Stimulated activated CD8-positive, alpha-beta memory T cell treated with anti-CD3 and anti-CD28 coated beads, Interleukin-12 subunit alpha, Interleukin-12 subunit beta, amount 100 ng/mL, for 4 hours (primary cell): Measurements from ENCODE around the gene ZNF516.

Experiments used
- DNase-seq: peaks from one replicate; pipeline ENCODE4 v3.0.0-alpha.2; 2020; ENCODE audit warnings: low read depth

The ZNF516 gene

DNA sequence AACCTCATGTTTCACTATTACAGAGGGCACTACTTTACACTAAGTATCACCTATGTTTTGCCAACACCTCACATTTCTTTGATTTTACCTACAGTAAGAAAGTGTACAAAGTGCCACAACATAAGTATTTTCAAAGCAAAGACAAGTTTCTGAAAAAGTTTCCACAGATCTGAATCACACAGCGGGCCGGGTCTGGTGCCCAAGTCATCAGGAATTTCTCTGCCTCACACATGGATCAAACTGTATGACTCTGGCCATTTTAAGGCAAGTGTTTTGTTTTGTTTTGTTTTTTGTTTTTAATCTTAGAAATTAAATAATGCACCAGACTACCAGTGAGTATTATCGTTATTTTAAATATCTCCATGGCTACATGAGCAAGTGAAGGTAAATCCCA lies 73.4 kb downstream of the ZNF516 start:
- DNase-seq = no peak

DNA sequence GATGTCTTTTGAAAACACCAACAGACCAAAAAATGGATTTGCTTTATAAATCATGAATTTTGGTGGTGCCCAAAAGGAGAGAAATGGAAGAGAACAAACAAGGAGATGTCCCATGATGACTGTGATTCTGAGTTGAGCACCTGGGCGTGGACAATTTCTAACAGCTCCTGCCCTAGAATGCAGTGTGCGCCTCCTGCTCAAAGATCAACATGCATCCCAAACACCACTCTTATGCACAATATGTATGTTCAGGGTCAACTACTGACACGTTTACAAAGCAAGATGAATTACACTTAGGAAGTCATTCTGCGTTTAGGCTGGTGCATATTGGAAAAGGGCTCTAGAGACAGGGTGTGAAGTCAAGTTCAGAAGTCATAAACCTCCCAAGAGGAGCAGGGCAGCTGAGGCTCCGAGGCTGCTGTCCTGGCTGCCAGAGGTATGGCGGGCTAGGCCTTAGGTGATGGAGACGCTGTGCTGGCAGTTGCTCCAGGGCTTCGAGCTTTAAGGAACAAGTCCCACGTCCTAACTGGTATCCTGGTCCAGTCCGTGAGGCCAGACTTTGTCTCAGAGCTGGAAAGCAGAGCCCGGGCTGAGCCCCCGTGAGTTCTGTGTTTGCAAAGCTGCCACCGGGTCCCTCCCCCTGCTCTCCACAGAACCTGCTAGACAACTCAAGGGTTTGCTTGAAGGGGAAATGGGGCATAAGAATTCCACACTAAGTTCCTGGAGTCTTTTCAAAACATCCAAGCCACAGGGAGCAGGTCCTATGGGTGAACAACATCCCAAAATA lies 74.0 kb downstream of the ZNF516 start:
- no peak for DNase-seq

DNA sequence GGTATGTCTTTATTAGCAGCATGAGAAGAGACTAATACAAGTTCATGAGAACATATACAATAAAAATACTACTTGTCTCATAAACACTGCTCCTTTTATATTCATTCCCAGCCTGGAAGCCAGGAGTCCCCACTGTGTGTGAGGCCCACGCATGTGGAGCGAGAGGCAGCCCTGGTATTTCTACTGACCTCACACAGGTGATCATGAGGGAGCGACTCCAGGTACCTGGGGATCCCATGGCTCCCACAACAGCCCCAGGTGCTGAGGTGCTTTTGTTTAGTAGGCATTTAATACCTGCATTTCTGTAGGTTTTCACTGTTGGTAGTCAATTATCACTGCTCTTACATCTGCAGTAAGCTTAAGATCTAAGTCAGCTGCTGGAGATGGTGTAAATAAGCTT lies 75.2 kb downstream of the ZNF516 start:
- DNase-seq = no peak

DNA sequence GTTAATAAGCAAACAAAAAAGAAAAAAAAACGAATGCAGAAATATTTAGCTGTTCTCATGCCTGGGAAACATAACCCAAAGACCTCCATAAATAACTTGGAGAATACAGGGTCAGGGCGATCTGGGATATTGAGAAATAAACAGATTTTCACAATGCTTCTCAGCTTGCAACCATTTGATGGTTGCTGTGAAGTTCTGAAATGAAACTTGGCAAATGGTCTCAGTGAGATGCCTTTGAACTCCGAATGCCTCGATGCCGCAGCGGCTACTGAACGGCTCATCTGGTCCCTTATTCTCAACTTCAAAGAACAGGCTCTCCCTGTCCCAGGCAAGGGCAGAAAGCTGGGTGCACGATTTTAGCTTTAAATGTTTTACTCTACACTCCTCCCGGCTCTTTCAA lies 78.1 kb downstream of the ZNF516 start:
- no peak for DNase-seq

DNA sequence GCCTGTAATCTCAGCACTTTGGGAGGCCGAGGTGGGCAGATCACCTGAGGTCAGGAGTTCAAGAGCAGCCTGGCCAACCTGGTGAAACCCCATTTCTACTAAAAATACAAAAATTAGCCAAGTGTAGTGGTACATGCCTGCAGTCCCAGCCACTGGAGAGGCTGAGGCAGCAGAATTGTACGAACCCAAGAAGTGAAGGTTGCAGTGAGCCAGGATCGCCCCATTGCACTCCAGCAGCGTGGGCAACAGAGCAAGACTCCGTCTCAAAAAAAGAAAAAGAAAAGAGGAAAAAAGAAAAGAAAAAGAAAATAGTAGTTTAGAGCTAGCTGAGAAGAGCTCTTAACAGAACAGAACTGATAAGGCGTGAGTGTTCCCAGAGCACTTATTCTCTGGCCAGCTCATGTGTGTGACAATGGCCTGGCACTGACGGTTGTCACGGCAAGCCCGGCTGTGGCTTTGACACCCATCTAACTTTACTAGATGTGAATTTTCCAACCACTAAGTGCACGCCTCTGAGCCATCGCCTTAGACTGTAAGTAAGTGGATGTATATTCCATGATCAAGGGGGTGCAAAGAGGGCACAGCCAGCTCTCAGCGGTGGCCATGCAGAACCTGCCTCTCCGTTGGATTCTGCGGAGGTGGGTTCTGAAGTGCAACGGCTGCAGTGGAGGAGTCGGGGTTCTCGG lies 80.0 kb downstream of the ZNF516 start:
- DNase-seq = no peak

DNA sequence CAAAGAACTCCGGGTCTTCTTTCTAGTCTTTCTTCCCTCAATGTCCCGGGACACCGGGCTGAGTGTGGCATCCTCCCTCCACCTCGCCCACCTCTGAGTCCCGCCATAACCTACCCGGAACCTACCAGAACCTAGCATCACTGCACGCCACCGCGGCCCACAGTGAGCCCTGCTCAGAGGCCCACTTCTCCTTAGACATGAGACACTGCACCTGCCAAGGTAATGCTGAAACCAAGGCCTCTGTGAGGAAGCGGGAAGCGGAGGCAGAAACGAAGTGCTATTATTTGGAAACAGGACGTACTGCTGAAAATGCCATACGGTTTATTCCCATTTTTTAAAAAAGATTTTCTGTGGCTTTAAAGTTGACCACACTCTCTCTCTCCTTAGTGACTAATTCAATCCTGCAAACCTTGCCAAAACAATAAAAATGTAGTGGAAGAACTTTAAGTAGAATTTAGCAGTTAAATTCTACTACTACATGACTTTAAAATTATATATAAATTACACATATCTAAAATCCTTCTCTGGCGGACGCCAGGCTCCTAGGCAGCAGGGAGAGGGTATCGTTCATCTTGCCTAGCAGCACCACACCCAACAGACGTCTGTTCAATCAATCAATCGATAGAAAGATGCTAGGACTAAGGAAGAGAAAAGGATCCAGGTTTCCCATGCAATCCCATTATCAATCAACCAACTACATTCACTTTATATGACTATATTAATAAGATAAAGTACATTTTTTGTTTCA lies 82.0 kb downstream of the ZNF516 start:
- DNase-seq = no peak

DNA sequence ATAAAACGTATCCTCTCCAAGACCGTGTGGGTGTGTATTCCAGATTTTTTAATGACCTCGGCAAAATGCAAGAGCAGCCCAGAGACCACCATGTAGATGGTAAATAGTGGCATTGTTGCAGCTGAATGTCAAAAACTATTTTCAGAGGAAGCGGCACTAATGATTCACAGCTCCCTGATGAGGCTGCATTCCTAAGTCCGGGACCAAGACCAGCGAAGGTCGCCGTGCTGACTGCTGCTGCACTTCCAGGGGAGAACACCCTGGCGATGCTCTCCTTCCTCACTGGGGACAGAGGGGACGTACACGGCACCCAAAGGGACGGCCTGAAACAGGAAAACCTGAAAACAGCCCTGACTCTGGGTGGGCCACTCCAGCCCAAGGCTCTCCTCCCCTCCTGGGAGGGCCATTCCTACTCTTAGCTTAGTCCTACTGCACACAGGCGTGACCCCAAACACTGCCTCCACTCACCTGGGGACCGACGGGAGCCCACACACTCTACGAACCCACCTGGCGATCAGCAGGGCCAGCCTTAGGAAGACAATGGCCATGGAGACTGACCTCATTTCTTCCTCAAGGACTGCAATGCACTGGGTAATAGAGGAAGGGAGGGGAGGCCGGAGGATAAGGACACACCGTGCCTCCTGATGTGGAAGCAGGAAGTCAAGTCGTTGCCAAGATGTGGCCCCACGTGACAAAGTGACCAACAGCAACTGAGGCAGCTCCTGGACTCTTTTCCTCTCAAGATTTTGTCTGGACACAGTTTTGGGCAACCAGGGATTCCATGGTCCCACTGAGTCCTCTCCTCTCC lies 82.8 kb downstream of the ZNF516 start:
- DNase-seq = no peak

DNA sequence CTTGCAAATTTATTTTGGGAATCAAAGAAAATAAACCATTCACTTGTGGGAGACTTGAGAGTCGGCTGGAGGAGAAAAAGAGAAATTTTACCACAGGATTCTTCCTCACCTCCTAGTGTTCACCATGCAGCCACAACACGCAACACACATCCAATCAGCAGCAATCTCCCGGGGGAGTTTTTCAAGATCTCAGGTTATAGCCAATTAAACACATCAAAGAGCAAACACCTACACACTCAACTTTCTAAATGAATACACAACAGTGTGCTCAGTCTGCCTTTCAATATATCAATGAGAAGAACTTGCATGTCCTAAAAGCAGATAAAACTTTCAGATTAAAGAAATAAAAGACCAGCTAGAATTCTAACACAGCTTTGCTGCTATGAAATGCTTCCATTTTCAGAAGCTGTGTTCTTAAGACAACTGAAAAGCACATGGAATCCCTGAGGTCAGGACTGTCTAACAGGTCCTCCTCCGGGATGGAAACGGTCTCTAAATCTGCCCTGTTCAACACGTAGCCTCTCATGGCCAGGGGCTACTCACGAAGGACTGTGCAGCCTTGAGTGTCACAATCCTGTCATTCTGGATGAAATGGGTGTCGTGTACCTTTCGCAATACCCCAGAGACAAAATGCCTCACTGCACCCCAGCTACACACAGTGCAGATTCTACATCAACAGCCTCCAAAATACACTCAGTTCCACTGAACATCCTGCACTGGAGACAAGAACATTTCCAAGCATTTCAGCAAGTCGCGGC lies 84.2 kb downstream of the ZNF516 start:
- no peak for DNase-seq

DNA sequence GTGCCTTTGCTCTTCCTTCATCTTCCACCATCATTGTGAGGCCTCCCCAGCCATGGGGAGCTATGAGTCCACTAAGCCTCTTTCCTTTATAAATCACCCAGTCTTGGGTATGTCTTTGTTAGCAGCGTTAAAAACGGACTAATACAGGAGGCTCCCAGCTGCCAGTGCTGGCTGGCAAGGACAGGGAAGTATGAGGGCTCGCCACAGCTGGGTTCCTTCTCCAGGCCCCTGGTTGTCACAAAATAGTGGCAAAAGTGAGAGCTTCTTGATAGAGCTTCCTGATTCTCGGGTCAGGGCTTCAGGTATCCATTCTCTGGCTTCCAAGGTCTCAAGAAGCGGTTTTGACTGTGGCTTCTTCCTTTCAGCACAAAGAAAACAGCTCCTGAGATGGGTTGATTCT lies 85.0 kb downstream of the ZNF516 start:
- no peak for DNase-seq

DNA sequence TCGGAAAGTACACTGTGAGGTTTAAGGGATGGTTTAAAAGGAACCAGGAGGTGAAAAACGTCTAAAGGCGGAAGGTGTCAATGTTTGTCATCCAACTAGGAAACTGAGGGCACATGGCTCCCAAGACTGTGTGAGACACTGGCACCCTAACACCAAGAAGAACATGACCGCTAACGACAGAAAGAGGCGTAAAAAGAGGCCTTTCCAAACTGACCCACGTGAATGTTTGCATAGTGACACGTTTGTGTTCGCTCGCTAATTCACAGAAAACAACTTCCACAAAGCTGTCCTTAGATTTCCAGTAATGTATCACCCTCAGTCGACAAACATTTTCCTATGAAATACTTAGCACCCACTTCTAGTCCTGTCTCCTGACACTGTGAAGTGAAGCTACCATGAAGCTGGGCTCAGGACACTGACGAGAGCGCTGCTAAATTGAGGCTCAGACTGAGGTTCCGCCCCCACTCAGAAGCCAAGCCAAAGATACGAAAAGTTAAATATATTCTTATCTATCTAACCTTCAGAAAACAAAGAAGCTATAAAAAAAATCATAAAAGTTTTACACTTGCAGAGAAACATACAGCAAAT lies 86.5 kb downstream of the ZNF516 start:
- no peak for DNase-seq

DNA sequence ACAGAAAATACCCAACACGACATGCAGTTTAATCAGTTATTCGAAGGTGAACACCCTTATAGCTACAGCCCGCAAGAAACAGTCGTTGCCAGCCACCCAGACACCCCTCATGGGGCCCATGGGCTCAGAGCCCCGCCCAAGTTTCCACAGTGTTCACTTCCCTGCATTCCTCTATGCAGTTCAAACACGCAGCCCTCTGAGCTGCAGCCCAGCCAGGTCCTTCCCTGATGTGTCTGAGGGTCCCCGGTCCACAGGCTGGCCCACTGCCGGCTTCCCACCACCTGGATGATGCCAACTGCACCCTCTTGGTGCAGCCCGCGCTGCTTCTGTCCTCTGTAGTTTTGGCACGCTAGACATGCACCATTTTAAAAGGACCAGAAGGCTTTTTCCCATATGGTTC lies 87.4 kb downstream of the ZNF516 start:
- no peak for DNase-seq

DNA sequence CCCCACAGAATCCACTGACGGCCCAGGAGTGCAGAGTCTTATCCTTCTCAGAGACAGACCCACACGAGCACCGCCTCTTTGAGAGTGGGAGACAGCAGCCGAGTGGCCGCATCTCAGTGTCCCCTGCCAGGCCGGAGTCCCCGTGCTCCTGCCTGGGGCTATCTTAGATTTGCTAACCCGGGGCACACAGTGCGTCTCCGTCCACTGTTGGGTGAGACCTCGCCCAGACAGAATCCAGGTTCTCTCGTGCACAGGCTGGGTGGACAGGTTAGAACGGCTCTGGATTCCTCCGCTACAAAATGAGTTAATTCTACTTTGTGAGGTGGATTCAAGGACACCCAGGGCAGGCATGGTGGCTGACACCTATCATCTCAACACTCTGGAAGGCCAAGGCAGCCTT lies 88.3 kb downstream of the ZNF516 start:
- no peak for DNase-seq

DNA sequence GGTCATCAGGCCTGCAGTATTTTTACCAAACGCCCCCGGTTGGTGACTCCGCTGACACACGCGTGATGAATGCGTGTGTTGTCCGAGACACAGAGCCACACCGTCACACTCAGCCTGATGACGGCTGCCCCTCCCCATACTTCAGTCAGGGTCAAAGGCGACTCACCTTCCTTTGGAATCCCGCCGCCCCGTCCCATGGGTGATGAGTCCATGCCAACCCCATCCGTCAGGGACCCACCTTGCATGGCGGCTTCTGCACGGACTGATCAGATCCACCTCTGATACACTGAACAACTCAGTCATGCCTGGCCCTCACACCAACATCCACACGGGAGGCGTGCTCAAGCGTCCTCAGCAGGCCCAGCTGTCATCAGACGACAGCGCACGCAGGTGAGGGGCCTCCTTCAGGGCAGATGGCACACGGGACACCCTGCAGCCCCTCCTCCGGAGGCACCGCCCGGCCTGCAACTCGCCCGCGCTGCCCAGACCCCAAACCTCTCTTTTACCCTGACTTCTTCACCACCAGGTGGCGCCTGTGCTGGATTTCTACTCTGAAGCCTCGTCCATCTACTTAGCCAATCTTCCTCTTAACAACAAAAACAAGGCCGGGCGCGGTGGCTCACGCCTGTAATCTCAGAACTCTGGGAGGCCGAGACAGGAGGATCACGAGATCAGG lies 89.2 kb downstream of the ZNF516 start:
- DNase-seq = peak; percentile 18

DNA sequence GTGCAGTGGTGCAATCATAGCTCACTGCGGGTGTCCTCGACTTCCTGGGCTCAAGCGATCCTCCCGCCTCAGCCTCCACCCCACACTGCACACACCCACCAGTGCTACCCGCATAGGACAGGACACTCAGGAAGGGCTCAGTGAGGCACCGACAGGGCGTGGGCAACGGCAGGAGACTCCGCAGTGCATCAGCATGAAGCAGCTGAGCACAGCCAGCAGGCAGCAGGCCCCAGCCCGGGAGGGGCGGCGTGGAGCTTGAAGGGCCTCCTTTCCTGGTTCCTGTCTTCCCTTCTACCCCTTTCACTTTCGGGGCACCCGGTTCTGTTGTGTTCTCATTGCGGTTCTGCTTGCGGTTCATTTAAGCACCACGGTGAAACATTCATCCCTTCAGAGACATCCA lies 89.8 kb downstream of the ZNF516 start:
- DNase-seq = no peak

DNA sequence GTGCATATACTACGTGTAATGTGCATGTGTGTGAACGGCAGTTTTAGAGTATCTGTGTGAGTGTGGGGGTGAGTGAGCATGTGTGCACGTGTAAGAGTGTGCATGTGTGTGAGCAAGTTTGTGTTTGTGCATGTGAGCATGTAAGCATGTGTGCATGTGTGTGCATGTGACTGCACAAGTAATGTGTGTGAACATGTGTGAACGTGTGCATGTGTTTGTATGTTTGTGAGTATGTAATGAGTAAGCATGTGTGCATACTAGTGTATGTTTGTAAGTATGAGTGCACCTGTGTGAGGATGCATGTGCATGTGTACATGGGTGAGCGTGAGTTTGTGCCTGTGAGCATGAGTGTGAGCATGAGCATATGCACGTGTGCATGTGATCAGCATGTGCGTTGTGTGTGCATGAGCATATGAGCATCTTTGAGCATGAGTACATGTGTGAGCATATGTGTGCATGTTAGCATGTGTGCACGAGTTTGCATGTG lies 90.7 kb downstream of the ZNF516 start:
- DNase-seq = no peak

DNA sequence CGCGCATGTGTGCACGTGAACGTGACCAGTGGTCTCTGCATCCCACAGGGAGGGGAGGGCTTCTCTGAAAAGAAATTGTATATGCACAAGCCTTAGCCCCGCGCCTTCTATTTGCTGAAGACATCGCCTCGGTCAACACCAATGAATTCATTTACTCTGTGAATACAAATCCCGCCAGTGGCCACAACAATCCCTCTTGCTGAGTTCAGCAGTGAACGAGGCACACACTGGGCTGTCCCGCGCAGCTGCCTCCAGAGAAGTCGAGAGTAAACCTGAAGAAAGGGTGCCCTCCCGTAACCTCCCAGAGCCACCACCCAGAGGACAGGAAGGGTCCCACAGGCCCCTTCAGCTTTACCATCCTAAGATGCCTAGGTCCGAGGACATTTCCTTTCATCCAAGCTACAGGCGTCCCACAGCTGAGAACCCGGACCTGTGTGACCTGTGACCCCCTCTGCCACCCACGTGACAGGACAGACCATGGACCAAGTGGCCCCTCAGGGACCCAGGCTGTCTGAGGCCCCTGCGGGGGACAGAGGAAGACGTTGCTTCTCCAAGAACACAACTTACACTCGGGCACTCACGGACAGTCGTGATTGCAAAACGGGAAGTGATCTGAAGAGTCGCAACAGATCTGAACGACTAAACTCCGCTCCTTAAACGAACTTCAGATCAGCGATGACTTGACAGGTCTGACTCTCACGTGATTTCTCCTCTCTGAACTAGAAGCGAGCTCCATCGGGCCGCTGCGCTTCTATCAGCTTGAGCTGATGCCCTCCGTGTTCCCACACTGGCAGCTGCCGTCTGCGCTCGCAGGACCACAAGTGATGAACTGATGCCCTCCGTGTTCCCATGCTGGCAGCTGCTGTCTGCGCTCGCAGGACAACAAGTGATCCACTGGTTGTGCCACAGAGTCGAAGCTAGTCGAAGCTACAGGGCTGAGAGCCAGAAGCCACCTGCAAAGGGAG lies 92.7 kb downstream of the ZNF516 start:
- DNase-seq = no peak

DNA sequence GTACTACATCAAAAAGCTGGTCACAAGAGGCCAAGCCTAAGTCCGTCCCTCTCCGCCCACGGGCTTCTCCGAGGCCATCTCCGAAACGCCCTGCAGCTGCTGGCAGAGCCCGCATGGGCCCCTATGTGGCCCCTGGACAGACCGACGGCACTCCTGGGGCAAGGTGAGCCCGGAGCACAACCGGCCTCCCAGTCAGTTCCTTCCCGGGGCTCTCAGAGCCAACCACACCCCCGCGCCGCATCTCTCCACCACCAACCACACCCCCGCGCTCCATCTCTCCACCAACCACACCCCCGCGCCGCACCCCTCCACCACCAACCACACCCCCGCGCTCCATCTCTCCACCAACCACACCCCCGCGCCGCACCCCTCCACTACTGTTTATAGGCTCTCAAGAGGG lies 93.5 kb downstream of the ZNF516 start:
- no peak for DNase-seq

DNA sequence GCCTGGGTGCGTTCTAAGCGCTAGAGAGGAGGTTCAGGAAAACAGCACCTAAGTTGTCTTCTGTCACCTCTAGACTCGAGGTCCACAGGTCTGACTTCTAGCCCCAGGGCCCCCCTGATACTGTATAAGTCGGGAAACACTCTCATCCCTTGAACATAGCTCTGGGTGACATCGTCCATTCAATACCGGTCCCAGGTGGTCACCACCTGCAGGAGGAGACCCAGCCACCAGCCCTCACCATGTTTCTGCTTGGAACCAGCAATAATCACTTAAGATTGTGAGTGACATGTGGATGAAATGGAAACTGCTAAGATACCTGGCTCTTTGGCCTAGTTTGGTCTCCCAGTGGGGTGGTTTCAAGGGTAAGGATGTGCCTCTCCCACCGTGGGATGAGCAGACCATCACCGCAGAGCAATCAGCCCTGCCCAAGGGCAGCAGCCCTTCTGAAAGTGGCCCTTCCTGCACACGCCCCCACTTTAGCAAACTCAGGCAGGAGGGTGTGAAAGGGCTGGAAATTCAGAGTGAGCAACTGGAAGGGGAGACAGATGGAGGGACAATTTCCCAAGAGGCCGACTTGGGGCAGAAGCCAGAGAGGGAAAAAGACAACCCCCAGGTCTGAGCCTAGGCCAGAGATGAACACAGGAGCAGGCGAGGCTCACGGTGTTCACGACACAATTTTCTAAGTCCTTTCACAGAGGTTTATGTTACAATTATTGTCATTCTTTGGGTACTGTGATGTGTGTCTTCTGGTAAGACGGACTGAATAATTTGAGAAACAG lies 95.2 kb downstream of the ZNF516 start:
- no peak for DNase-seq
